K562 (cell line): ENCODE measurements around the gene RELCH. TPM values are rescaled to one million over a fixed set of nuclear protein-coding genes. Genes with fewer than 3 reads are reported as not detected.

Source experiments
- ATAC-seq: fragments of 200-7000 bp; cut with Tn5 transposase; 3 replicates; pipeline ENCODE4 v1.9.1; 2020; ENCODE audit warnings: moderate library complexity
- BruUV-seq: library from RNA; stranded (reverse); fragments of 400-500 nt; replicated peaks from 2 replicates; lab custom pipeline; 2021; lab: Mats Ljungman, UMichigan
- CTCF ChIA-PET: fragments of 300-600 bp; formaldehyde crosslinking; extraction: SDS; loops from one replicate; lab custom pipeline; 2021; ENCODE audit warnings: low intra/inter-chr PET ratio; lab: Yijun Ruan, JAX
- POLR2A ChIA-PET: fragments of 300-600, 350-650 bp; sonication (Branson Sonifier 250); formaldehyde crosslinking; extraction: SDS; loops from one replicate; lab custom pipeline; 2021; ENCODE audit warnings: antibody characterized with exemption, inconsistent platforms; lab: Yijun Ruan, JAX
- DNase-seq, 4 experiments: peaks; one replicate each; pipeline versions ENCODE4 v3.0.0 to v3.0.0-alpha.2; 2011 to 2018; ENCODE audit warnings: low spot score in 3 of 4, mixed read lengths in 3 of 4; ENCODE audit errors: extremely low read depth in 1 of 4
- FAIRE-seq: peaks from 2 replicates; lab custom pipeline; 2011; peaks lifted over from hg19 to GRCh38; lab: Jason Lieb, UNC
- H2AFZ ChIP-seq: 2 replicates; pipeline ENCODE4 v1.6.0; 2011; ENCODE audit warnings: low read depth, low read length, control low read depth, inconsistent platforms
- H3K27ac ChIP-seq: fragments of 200-600 bp; 3 replicates; pipeline ENCODE4 v1.8.0; 2011; ENCODE audit warnings: low read depth, mild to moderate bottlenecking, control low read depth, inconsistent platforms, low read length, moderate library complexity, mixed read lengths; ENCODE audit errors: extremely low read depth
- H3K27me3 ChIP-seq, 2 experiments: fragments of 300-600 bp in 1 of 2; 2 replicates in 1 of 2; 3 replicates in 1 of 2; pipeline versions ENCODE4 v1.6.0 to v1.8.0; 2011; ENCODE audit warnings: inconsistent platforms in 2 of 2, low read length in 2 of 2, mild to moderate bottlenecking in 1 of 2, mixed read lengths in 1 of 2, moderate library complexity in 1 of 2; ENCODE audit not compliant: control insufficient read depth in 2 of 2, insufficient read depth in 2 of 2
- H3K36me3 ChIP-seq: fragments of 300-600 bp; 3 replicates; pipeline ENCODE4 v1.8.0; 2011; ENCODE audit warnings: mild to moderate bottlenecking, low read length, inconsistent platforms; ENCODE audit not compliant: control insufficient read depth, insufficient read depth
- H3K4me1 ChIP-seq, 2 experiments: fragments of 200-600 bp in 1 of 2; replicated peaks in 1 of 2; 2 replicates in 1 of 2; 3 replicates in 1 of 2; pipeline versions ENCODE4 v1.5.1 to v1.8.0; 2011; ENCODE audit warnings: inconsistent platforms in 2 of 2, low read length in 2 of 2, mild to moderate bottlenecking in 1 of 2, mixed read lengths in 1 of 2, moderate library complexity in 1 of 2; ENCODE audit not compliant: control insufficient read depth in 2 of 2, insufficient read depth in 2 of 2
- H3K4me2 ChIP-seq: 2 replicates; pipeline ENCODE4 v1.6.1; 2011; ENCODE audit warnings: low read length, control low read depth, inconsistent platforms, mixed read lengths; ENCODE audit not compliant: insufficient read depth
- H3K4me3 ChIP-seq: fragments of 200-600 bp; sonication (generic), shearing (Covaris generic); 2 replicates; pipeline ENCODE4 v1.5.1; 2016; ENCODE audit warnings: control low read depth, inconsistent platforms
- H3K79me2 ChIP-seq: fragments of 200-600 bp; 3 replicates; pipeline ENCODE4 v1.8.0; 2011; ENCODE audit warnings: low read length, inconsistent platforms; ENCODE audit not compliant: control insufficient read depth, insufficient read depth
- H3K9ac ChIP-seq, 2 experiments: 2 replicates each; pipeline versions ENCODE4 v1.6.0 to v1.6.1; 2011; ENCODE audit warnings: low read depth in 2 of 2, low read length in 2 of 2, control low read depth in 1 of 2, inconsistent platforms in 1 of 2, mild to moderate bottlenecking in 1 of 2, mixed read lengths in 1 of 2; ENCODE audit not compliant: insufficient read depth in 1 of 2
- H3K9me1 ChIP-seq: one replicate; pipeline ENCODE4 v1.6.0; 2011; ENCODE audit warnings: inconsistent platforms, mild to moderate bottlenecking, low read length, moderate library complexity; ENCODE audit not compliant: control insufficient read depth, insufficient read depth
- H3K9me3 ChIP-seq: replicated peaks from 2 replicates; pipeline ENCODE4 v1.5.1; 2011; ENCODE audit warnings: low read depth, low read length, inconsistent platforms; ENCODE audit not compliant: control insufficient read depth, insufficient read depth
- H4K20me1 ChIP-seq: replicated peaks from 2 replicates; pipeline ENCODE4 v1.6.1; 2011; ENCODE audit warnings: low read length, inconsistent platforms, mixed read lengths; ENCODE audit not compliant: control insufficient read depth, insufficient read depth
- ATF7 ChIP-seq: fragments of 450-650 bp; IDR thresholded peaks from 2 replicates; pipeline ENCODE4 v1.7.1; 2014; ENCODE audit warnings: mild to moderate bottlenecking, moderate library complexity
- C11orf30 ChIP-seq: fragments of 450-650 bp; IDR thresholded peaks from 2 replicates; pipeline ENCODE4 v1.6.1; 2016; ENCODE audit warnings: low read depth, mild to moderate bottlenecking
- GABPB2 ChIP-seq: fragments of 250-450 bp; sonication (Bioruptor Pico); conservative IDR thresholded peaks from 2 replicates; pipeline ENCODE4 v1.5.1; 2021; ENCODE audit warnings: mild to moderate bottlenecking
- KDM1A ChIP-seq, 2 experiments: fragments of 450-650 bp; IDR thresholded peaks; 2 replicates each; pipeline ENCODE4 v1.6.1; 2016; ENCODE audit warnings: mild to moderate bottlenecking in 2 of 2
- MGA ChIP-seq: fragments of 450-650 bp; IDR thresholded peaks from 2 replicates; pipeline ENCODE4 v1.6.1; 2016; ENCODE audit warnings: mild to moderate bottlenecking, moderate library complexity
- NR4A1 ChIP-seq, 2 experiments: fragments of 250-450 bp in 1 of 2; fragments of 450-650 bp in 1 of 2; sonication (Bioruptor Pico) in 1 of 2; IDR thresholded peaks; 2 replicates each; pipeline versions ENCODE4 v1.4.0 to v1.6.1; 2016 to 2020; ENCODE audit warnings: mild to moderate bottlenecking in 2 of 2, missing compliant biosample characterization in 1 of 2, missing genetic modification characterization in 1 of 2, moderate library complexity in 1 of 2
- PCBP1 ChIP-seq: fragments of 200-400 bp; formaldehyde crosslinking; IDR thresholded peaks from 2 replicates; pipeline ENCODE4 v1.6.1; 2018; ENCODE audit warnings: mild to moderate bottlenecking, low read depth, low read length; ENCODE audit not compliant: poor library complexity, severe bottlenecking
- POLR3G ChIP-seq: IDR thresholded peaks from 2 replicates; pipeline ENCODE4 v1.6.1; 2011; ENCODE audit not compliant: insufficient read length, insufficient replicate concordance; ENCODE audit errors: extremely low read depth
- RBM25 ChIP-seq: fragments of 200-400 bp; formaldehyde crosslinking; IDR thresholded peaks from 2 replicates; pipeline ENCODE4 v1.6.1; 2018; ENCODE audit warnings: low read length, low read depth, moderate library complexity; ENCODE audit not compliant: severe bottlenecking
- TCF3 ChIP-seq: sonication (generic); formaldehyde crosslinking; IDR thresholded peaks from 2 replicates; pipeline ENCODE4 v1.4.0; 2020; ENCODE audit warnings: mild to moderate bottlenecking, missing genetic modification reagents
- ZNF316 ChIP-seq: fragments of 450-650 bp; IDR thresholded peaks from 2 replicates; pipeline ENCODE4 v1.6.1; 2016
- WGBS: fragments of 100-300 bp; shearing (Covaris generic); methylation state at CpG from one replicate; pipeline ENCODE4 v1.1.6; 2016; ENCODE audit warnings: low coverage, mixed read lengths; ENCODE audit not compliant: insufficient coverage; ENCODE audit errors: missing lambda C conversion rate; 5-methylcytosine and 5-hydroxymethylcytosine counted together
- in situ Hi-C: fragments of 300-500 bp; cut with MboI; formaldehyde crosslinking; loops from 4 replicates; pipeline ENCODE4 v1.15.0; 2018; ENCODE audit warnings: inconsistent platforms, mixed read lengths
- intact Hi-C: fragments of 100-400 bp; cut with micrococcal nuclease; formaldehyde crosslinking; loops from 2 replicates; pipeline ENCODE4 v1.14.2; 2022
- polyA plus RNA-seq, 8 experiments: library from polyadenylated mRNA; depleted of rRNA in 4 of 8; stranded (reverse) in 5 of 8; unstranded in 3 of 8; fragments of >200 nt; fragmentation: Nextera tagmentation in 2 of 8; fragmentation: Illumina TruSeq in 1 of 8; extraction: Ambion mirVana in 2 of 8; extraction: Trizol in 1 of 8; gene quantifications; 2 replicates each; pipeline versions ENCODE4 v1.2.1 to v1.2.3, GENCODE V29; 2011 to 2014; ENCODE audit warnings: inconsistent platforms in 1 of 8, missing spikeins in 1 of 8
- total RNA-seq, 7 experiments: library from RNA; depleted of rRNA in 6 of 7; stranded (reverse); fragments of >200 nt in 6 of 7; fragmentation: Illumina TruSeq in 2 of 7; extraction: Trizol in 2 of 7; gene quantifications; 2 replicates each; pipeline versions ENCODE4 v1.2.1 to v1.2.3, GENCODE V29; 2011 to 2021; ENCODE audit warnings: low replicate concordance in 1 of 7

Gene RELCH
- total and polyA plus RNA-seq, 9 of the 15 experiments (the other 6 are each of a cell fraction or from before 2014, with no cell fraction given), result 1.4 to 13.6 (median 7.6) TPM

GRCh38 chr18:62324181-62324828, 137.2 kb downstream of the RELCH start:
- ChIA-PET POLR2A (no interaction called here), CTCF (interaction anchor here (1.1 kb wide), 1 partner anchor 259 kb away, joined by 5 read pairs; no protein-coding TSS in a partner anchor)
- Histone ChIP-seq H3K4me1 (peaks cover 4 to 20% of the 10 kb centered on the region in 2 experiments; a peak in 3 of 5 replicates), H2AFZ (no peak overlapping the region), H3K9me3 (no peaks in the 10 kb centered on the region), H3K27ac (no peak overlapping the region), H3K9ac (no peak overlapping the region), H3K9me1 (no peaks in the 10 kb centered on the region), H3K4me3 (no peak overlapping the region), H3K79me2 (no peaks in the 10 kb centered on the region), H3K27me3 (peaks cover 17 to 21% of the 10 kb centered on the region in 2 experiments), H4K20me1 (no peaks in the 10 kb centered on the region), H3K36me3 (no peaks in the 10 kb centered on the region), H3K4me2 (no peak overlapping the region)
- peak; percentile 49 for ATAC-seq
- DNase-seq, result peak in 1 of 4 experiments; percentile 32
- intact Hi-C loops (loop anchor here (10.0 kb wide), 1 partner anchor 140 kb away; the partner anchor contains the start of genes PIGN and RELCH), in situ Hi-C loops (no loop called here)
- FAIRE-seq, result peak; percentile 42
- no TSS peak for BruUV-seq
- WGBS, result 14% methylated on average over 12 of the region's 12 CpGs
- peak; percentile 46 for TF ChIP-seq TCF3 (CRISPR knock-in tag)
- 0 out of 4 replicates have a peak, but pooled peaks of 1 of the 2 experiments have one; percentile 11 for TF ChIP-seq KDM1A (IDR thresholded peaks at IDR 0.05)
- TF ChIP-seq RBM25, result no peak
- no peak for TF ChIP-seq MGA
- no peak for TF ChIP-seq PCBP1
- no peak for TF ChIP-seq GABPB2
- TF ChIP-seq ZNF316, result peak; percentile 58
- TF ChIP-seq POLR3G, result no peak
- no peak for TF ChIP-seq ATF7
- TF ChIP-seq NR4A1 (CRISPR knock-in tag; IDR thresholded peaks at IDR 0.05), result no peak
- TF ChIP-seq NR4A1 (tag; IDR thresholded peaks at IDR 0.05), result no peak
- TF ChIP-seq C11orf30, result peak; percentile 48; the same call in 1 of the 2 replicates
